Lower leg skin (tissue), 3 donors: ENCODE measurements around the gene C20orf204.

Experiments
- POLR2A ChIP-seq, 2 donors: fragments of 450-650 bp; IDR thresholded peaks; one replicate each; pipeline ENCODE4 v1.6.1; 2016 to 2017; ENCODE audit warnings: antibody characterized with exemption in 2 of 2, mild to moderate bottlenecking in 1 of 2, moderate library complexity in 1 of 2
- TF ChIP-seq, protein P1 (sequence below), 3 donors: fragments of 450-650 bp; IDR thresholded peaks; one replicate each; pipeline ENCODE4 v1.5.1; 2016; ENCODE audit warnings: antibody characterized with exemption in 3 of 3, mild to moderate bottlenecking in 3 of 3, moderate library complexity in 2 of 3

- TF ChIP-seq, protein P1, sequence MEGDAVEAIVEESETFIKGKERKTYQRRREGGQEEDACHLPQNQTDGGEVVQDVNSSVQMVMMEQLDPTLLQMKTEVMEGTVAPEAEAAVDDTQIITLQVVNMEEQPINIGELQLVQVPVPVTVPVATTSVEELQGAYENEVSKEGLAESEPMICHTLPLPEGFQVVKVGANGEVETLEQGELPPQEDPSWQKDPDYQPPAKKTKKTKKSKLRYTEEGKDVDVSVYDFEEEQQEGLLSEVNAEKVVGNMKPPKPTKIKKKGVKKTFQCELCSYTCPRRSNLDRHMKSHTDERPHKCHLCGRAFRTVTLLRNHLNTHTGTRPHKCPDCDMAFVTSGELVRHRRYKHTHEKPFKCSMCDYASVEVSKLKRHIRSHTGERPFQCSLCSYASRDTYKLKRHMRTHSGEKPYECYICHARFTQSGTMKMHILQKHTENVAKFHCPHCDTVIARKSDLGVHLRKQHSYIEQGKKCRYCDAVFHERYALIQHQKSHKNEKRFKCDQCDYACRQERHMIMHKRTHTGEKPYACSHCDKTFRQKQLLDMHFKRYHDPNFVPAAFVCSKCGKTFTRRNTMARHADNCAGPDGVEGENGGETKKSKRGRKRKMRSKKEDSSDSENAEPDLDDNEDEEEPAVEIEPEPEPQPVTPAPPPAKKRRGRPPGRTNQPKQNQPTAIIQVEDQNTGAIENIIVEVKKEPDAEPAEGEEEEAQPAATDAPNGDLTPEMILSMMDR (IDR thresholded peaks at IDR 0.05): no peak
- no peak for TF ChIP-seq POLR2A (IDR thresholded peaks at IDR 0.05)
Measured at GRCh38 chr20:64035066-64035932, 683 bp upstream of the C20orf204 start.
